ENCODE results near the gene SLC39A2. TPM values are rescaled to one million over a fixed set of nuclear protein-coding genes. Genes with fewer than 3 reads are reported as not detected.

Gene SLC39A2
- total and polyA plus RNA-seq, 2 donors (not counting 3 experiments of a cell fraction or from before 2014, with no cell fraction given), result 0.06 TPM; not detected in 1

DNA sequence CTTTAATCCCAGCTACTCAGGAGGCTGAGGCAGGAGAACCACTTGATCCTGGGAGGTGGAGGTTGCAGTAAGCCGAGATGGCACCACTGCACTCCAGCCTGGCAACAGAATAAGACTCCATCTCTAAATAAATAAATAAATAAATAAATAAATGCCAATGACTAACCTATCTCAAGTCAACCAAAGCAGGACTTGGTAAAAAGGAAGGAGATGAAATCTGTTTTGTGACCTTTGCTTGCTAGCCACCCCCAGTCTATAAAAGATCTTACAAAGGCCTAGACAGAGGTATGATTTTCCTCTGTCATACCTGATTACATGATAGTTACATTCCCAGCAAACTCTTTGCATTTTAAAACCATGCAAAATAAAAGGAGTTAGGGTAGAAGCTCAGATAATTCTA lies 22.8 kb upstream of the SLC39A2 start:
- no TSS peak for BruUV-seq (replicated peaks)
- DNase-seq (ENCODE audit: low read depth, low spot score), result peak; percentile 47
- H2AFZ ChIP-seq (ENCODE audit: low read depth, low read length), result no peak overlapping the region
- POLR2A ChIA-PET, result no interaction called here
- CTCF ChIA-PET, result no interaction called here
- H3K4me1 ChIP-seq (ENCODE audit: control insufficient read depth, extremely low read depth, insufficient read depth, low read length), result peaks cover 18% of the 10 kb centered on the region
- H3K4me2 ChIP-seq (ENCODE audit: insufficient read depth, low read length), result no peak overlapping the region
- H3K79me2 ChIP-seq (ENCODE audit: control insufficient read depth, insufficient read depth, low read length), result no peaks in the 10 kb centered on the region
- TF ChIP-seq MYC (IDR thresholded peaks at IDR 0.05; ENCODE audit: low read depth, low read length), result no peak
- no peak for TF ChIP-seq FOS (IDR thresholded peaks at IDR 0.05; ENCODE audit: borderline replicate concordance, insufficient read depth, low read length)
- TF ChIP-seq POLR2AphosphoS5 (IDR thresholded peaks at IDR 0.05; ENCODE audit: insufficient read depth, low read depth, low read length), result no peak
- no peak for TF ChIP-seq JUN (IDR thresholded peaks at IDR 0.05; ENCODE audit: borderline replicate concordance, insufficient read depth, insufficient read length, low read depth)
- no peak for TF ChIP-seq MAX (IDR thresholded peaks at IDR 0.05; ENCODE audit: insufficient read depth, insufficient read length)
- TF ChIP-seq CTCF (IDR thresholded peaks at IDR 0.05; ENCODE audit: extremely low read depth in 1 of 2, insufficient read depth in 1 of 2, low read depth in 1 of 2, low read length in 2 of 2), result no peak
- TF ChIP-seq EZH2 (IDR thresholded peaks at IDR 0.05; ENCODE audit: borderline replicate concordance, low read depth, low read length, severe bottlenecking), result no peak
- no peak for TF ChIP-seq GATA2 (IDR thresholded peaks at IDR 0.05; ENCODE audit: insufficient read depth, insufficient read length, low read depth, low read length)
- no peak for TF ChIP-seq POLR2A (IDR thresholded peaks at IDR 0.05; ENCODE audit: low read depth, low read length)
- H3K27me3 ChIP-seq (ENCODE audit: control insufficient read depth in 2 of 2, insufficient read depth in 2 of 2, low read length in 2 of 2), result no peaks in the 10 kb centered on the region
- no peak overlapping the region for H3K27ac ChIP-seq (ENCODE audit: insufficient read depth, low read depth, low read length)
- FAIRE-seq, result no peak
- no peaks in the 10 kb centered on the region for H4K20me1 ChIP-seq (replicated peaks; ENCODE audit: control insufficient read depth, extremely low read depth, insufficient read depth, low read length)
- intact Hi-C loops (cut with micrococcal nuclease), result loop anchor here (10.0 kb wide), 1 partner anchor 191 kb away; the partner anchor contains the start of gene RNASE6
- dilution Hi-C loops (cut with MboI; ENCODE audit: extremely low pct_ligation_motif_present, low sequenced_read_pairs), result no loop called here
- H3K9me1 ChIP-seq (replicated peaks; ENCODE audit: control insufficient read depth, extremely low read depth, insufficient read depth, low read length), result no peaks in the 10 kb centered on the region
- H3K4me3 ChIP-seq (replicated peaks in 1 of 3; ENCODE audit: insufficient read depth in 1 of 3, low read depth in 1 of 3, low read length in 3 of 3), result no peak overlapping the region
- H3K9me3 ChIP-seq (replicated peaks; ENCODE audit: control insufficient read depth, insufficient read depth, low read length), result no peaks in the 10 kb centered on the region
- H3K36me3 ChIP-seq (ENCODE audit: control insufficient read depth in 2 of 2, extremely low read depth in 1 of 2, insufficient read depth in 2 of 2, low read length in 2 of 2), result no peaks in the 10 kb centered on the region
- no peak overlapping the region for H3K9ac ChIP-seq (replicated peaks; ENCODE audit: extremely low read depth, insufficient read depth, low read length)
